Measurements from ENCODE around the gene PIP5K1B.

The PIP5K1B gene

GRCh38 chr9:68672215-68672614 is 32.8 kb upstream of the PIP5K1B start:
- no peaks in the 10 kb centered on the region for H3K79me2 ChIP-seq (ENCODE audit: insufficient read depth, low read depth)
- no peaks in the 10 kb centered on the region for H4K20me1 ChIP-seq (ENCODE audit: insufficient read depth)
- H3K9ac ChIP-seq: no peak overlapping the region
- no peaks in the 10 kb centered on the region for H3K4me1 ChIP-seq (ENCODE audit: low read depth, poor library complexity, severe bottlenecking)
- TF ChIP-seq, protein P1, sequence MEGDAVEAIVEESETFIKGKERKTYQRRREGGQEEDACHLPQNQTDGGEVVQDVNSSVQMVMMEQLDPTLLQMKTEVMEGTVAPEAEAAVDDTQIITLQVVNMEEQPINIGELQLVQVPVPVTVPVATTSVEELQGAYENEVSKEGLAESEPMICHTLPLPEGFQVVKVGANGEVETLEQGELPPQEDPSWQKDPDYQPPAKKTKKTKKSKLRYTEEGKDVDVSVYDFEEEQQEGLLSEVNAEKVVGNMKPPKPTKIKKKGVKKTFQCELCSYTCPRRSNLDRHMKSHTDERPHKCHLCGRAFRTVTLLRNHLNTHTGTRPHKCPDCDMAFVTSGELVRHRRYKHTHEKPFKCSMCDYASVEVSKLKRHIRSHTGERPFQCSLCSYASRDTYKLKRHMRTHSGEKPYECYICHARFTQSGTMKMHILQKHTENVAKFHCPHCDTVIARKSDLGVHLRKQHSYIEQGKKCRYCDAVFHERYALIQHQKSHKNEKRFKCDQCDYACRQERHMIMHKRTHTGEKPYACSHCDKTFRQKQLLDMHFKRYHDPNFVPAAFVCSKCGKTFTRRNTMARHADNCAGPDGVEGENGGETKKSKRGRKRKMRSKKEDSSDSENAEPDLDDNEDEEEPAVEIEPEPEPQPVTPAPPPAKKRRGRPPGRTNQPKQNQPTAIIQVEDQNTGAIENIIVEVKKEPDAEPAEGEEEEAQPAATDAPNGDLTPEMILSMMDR (conservative IDR thresholded peaks at IDR 0.05; ENCODE audit: low read depth, low read length): no peak
- H3K36me3 ChIP-seq (ENCODE audit: insufficient read depth): no peaks in the 10 kb centered on the region
- H3K27me3 ChIP-seq (ENCODE audit: insufficient read depth, low read depth): no peaks in the 10 kb centered on the region
- no peak overlapping the region for H2AFZ ChIP-seq (ENCODE audit: low read depth)
- H3K4me2 ChIP-seq: no peak overlapping the region
- H3K4me3 ChIP-seq (IDR thresholded peaks at IDR 0.05; ENCODE audit: insufficient read depth, low read depth, low read length): no peak overlapping the region
- no peak overlapping the region for H3K27ac ChIP-seq

DNA sequence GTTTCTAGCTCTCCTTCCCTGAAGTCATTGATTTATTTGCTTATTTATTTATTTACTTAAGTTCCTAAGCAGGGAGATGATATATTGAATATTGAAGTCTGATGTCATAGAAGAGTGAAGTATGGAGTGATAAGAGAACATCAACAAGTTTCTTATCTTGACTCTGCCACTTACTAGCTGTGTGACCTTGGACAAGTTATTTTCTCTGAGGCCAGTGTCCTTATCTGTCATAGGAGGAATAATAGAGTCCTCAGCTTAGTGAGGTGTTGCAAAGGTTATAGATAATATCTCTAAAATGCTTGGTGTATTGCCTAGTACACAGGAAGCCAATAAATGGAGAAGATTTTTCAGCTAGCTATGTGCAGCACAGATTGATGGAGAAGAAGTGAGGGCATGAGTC is 32.4 kb upstream of the PIP5K1B start:
- Histone ChIP-seq H3K27me3 (ENCODE audit: insufficient read depth, low read depth) (no peaks in the 10 kb centered on the region), H3K36me3 (ENCODE audit: insufficient read depth) (no peaks in the 10 kb centered on the region), H3K4me3 (IDR thresholded peaks at IDR 0.05; ENCODE audit: insufficient read depth, low read depth, low read length) (no peak overlapping the region), H2AFZ (ENCODE audit: low read depth) (no peak overlapping the region), H3K27ac (no peak overlapping the region), H3K4me2 (no peak overlapping the region), H4K20me1 (ENCODE audit: insufficient read depth) (no peaks in the 10 kb centered on the region), H3K4me1 (ENCODE audit: low read depth, poor library complexity, severe bottlenecking) (no peaks in the 10 kb centered on the region), H3K9ac (no peak overlapping the region), H3K79me2 (ENCODE audit: insufficient read depth, low read depth) (no peaks in the 10 kb centered on the region)
- TF ChIP-seq, protein P1 (conservative IDR thresholded peaks at IDR 0.05; ENCODE audit: low read depth, low read length): no peak

DNA sequence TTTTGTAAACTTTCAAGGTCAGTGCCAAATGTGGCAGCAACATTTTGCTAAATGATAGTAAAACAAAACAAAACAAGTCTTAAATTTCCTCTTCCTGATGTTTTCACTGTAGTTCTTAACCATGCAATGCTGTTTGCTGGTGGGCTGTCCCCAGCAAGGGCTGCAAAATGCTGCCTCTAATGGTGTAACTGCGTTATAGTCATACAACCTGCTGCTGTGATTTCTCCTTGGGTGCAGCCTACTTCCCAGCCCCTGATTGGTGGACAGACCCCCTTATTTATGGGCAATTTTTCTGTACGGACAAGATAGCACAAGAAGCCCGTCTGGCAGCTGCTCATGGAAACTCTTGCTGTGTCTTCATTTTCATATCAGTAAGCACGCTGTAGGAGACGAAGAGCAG is 26.6 kb upstream of the PIP5K1B start:
- H3K27ac ChIP-seq: no peak overlapping the region
- no peak overlapping the region for H3K9ac ChIP-seq
- H3K4me2 ChIP-seq: no peak overlapping the region

DNA sequence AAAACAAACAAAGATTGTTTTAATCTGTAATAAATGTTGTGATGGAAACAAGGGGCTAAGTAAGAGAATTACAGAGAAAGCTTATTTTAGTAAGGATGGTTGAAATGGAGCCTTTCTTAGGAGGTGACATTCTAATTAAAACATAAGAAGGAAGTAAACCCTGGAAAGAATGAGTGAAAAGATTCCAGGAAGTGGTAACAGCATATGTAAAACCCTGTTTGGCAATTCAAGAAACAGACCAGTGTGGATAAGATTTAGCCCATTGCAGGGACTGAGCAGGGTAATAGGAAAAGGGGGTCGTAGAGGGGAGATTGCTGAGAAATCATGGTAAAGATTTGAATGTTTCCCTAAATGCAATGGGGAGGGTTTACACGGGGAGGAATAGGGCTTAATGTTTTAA is 21.6 kb upstream of the PIP5K1B start:
- H4K20me1 ChIP-seq (ENCODE audit: insufficient read depth): no peaks in the 10 kb centered on the region
- H2AFZ ChIP-seq (ENCODE audit: low read depth): no peak overlapping the region
- H3K4me1 ChIP-seq (ENCODE audit: low read depth, poor library complexity, severe bottlenecking): no peaks in the 10 kb centered on the region
- H3K27ac ChIP-seq: no peak overlapping the region
- H3K27me3 ChIP-seq (ENCODE audit: insufficient read depth, low read depth): no peaks in the 10 kb centered on the region
- TF ChIP-seq, protein P1 (conservative IDR thresholded peaks at IDR 0.05; ENCODE audit: low read depth, low read length): no peak
- H3K4me3 ChIP-seq (IDR thresholded peaks at IDR 0.05; ENCODE audit: insufficient read depth, low read depth, low read length): no peak overlapping the region
- no peak overlapping the region for H3K9ac ChIP-seq
- H3K36me3 ChIP-seq (ENCODE audit: insufficient read depth): no peaks in the 10 kb centered on the region
- no peaks in the 10 kb centered on the region for H3K79me2 ChIP-seq (ENCODE audit: insufficient read depth, low read depth)
- no peak overlapping the region for H3K4me2 ChIP-seq

More for the DNA sequence above, 26.6 kb upstream of the PIP5K1B start:
- Histone ChIP-seq H3K4me3 (IDR thresholded peaks at IDR 0.05; ENCODE audit: insufficient read depth, low read depth, low read length) (no peak overlapping the region), H3K4me1 (ENCODE audit: low read depth, poor library complexity, severe bottlenecking) (no peaks in the 10 kb centered on the region), H3K36me3 (ENCODE audit: insufficient read depth) (no peaks in the 10 kb centered on the region), H3K27me3 (ENCODE audit: insufficient read depth, low read depth) (no peaks in the 10 kb centered on the region), H4K20me1 (ENCODE audit: insufficient read depth) (no peaks in the 10 kb centered on the region), H3K79me2 (ENCODE audit: insufficient read depth, low read depth) (no peaks in the 10 kb centered on the region), H2AFZ (ENCODE audit: low read depth) (no peak overlapping the region)
- TF ChIP-seq, protein P1 (conservative IDR thresholded peaks at IDR 0.05; ENCODE audit: low read depth, low read length): no peak
